DMS79 treated with DMSO at 0.1 percent for 48 hours (cell line): Measurements from ENCODE around the gene HK2.

Source experiments
- DNase-seq: peaks from one replicate; lab custom pipeline; 2025; lab: John Stamatoyannopoulos, UW

The HK2 gene

GRCh38 chr2:74937221-74937880 lies 103.4 kb downstream of the HK2 start:
- DNase-seq, result no peak

- no peak for DNase-seq
These were observed 104.3 kb downstream of the HK2 start for GRCh38 chr2:74938264-74938663.

GRCh38 chr2:74939919-74940812 lies 106.2 kb downstream of the HK2 start:
- no peak for DNase-seq

- DNase-seq, result no peak
These were observed 107.4 kb downstream of the HK2 start for GRCh38 chr2:74941284-74941683.

DNA sequence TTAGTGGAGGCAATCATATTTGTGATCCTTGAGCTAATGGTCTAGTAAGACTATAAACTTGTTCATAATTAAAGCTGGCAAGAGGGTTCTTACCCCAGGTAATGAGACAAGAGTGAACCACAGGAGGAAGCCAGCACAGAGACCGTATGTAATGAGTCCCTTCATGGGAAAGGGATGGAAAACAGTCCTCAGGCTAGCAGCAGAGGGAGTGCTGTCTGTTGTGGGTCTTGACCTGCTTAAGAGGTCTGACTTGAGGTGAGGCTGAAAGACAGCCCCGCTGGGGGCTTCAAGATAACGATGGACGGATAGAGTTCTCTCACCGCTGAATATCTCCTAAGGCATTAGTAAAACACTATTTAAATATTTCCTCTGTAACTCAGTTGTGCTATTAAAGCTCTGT lies 108.3 kb downstream of the HK2 start:
- DNase-seq, result no peak
